ENCODE results near the gene AP3S2. TPM values are rescaled to one million over a fixed set of nuclear protein-coding genes. Genes with fewer than 3 reads are reported as not detected.

The AP3S2 gene
- total and polyA plus RNA-seq, 2 of the 13 experiments (the other 11 are each of a cell fraction or from before 2014, with no cell fraction given), result 17.6 to 44.4 TPM

- TF ChIP-seq THAP9 (CRISPR knock-in tag; IDR thresholded peaks at IDR 0.05; ENCODE audit: borderline replicate concordance), result no peak
- no peak for TF ChIP-seq ZBTB2 (CRISPR knock-in tag; IDR thresholded peaks at IDR 0.05; ENCODE audit: low read depth)
- TF ChIP-seq SRSF4 (IDR thresholded peaks at IDR 0.05; ENCODE audit: low read depth, low read length, poor library complexity, severe bottlenecking), result no peak
- TF ChIP-seq FLYWCH1 (CRISPR knock-in tag; IDR thresholded peaks at IDR 0.05), result no peak
- no peak for TF ChIP-seq SETDB1 (CRISPR knock-in tag; IDR thresholded peaks at IDR 0.05; ENCODE audit: borderline replicate concordance)
- no peak for TF ChIP-seq ZBED4 (CRISPR knock-in tag; IDR thresholded peaks at IDR 0.05; ENCODE audit: borderline replicate concordance)
- no peak for TF ChIP-seq NFKBIZ (CRISPR knock-in tag; IDR thresholded peaks at IDR 0.05)
- no peak for TF ChIP-seq POGZ (CRISPR knock-in tag; IDR thresholded peaks at IDR 0.05)
- TF ChIP-seq CREB1 (IDR thresholded peaks at IDR 0.05), result no peak
- TF ChIP-seq CREB1 (CRISPR knock-in tag; IDR thresholded peaks at IDR 0.05), result peak; percentile 46; the same call in 1 of the 2 replicates
- no peak for TF ChIP-seq SMAD1 (CRISPR knock-in tag; IDR thresholded peaks at IDR 0.05; ENCODE audit: borderline replicate concordance, low read depth)
- no peak for TF ChIP-seq ZNF879 (CRISPR knock-in tag; IDR thresholded peaks at IDR 0.05)
- peak; percentile 35; the same call in 1 of the 2 replicates for TF ChIP-seq FOXA3 (CRISPR knock-in tag; IDR thresholded peaks at IDR 0.05)
- no peak for TF ChIP-seq ZNF839 (CRISPR knock-in tag; IDR thresholded peaks at IDR 0.05; ENCODE audit: borderline replicate concordance)
- no peak for TF ChIP-seq ZNF558 (CRISPR knock-in tag; IDR thresholded peaks at IDR 0.05; ENCODE audit: borderline replicate concordance)
- TF ChIP-seq ZNF75D (CRISPR knock-in tag; IDR thresholded peaks at IDR 0.05; ENCODE audit: borderline replicate concordance), result no peak
- no peak for TF ChIP-seq ZNF552 (CRISPR knock-in tag; IDR thresholded peaks at IDR 0.05; ENCODE audit: borderline replicate concordance)
- TF ChIP-seq, protein P1, sequence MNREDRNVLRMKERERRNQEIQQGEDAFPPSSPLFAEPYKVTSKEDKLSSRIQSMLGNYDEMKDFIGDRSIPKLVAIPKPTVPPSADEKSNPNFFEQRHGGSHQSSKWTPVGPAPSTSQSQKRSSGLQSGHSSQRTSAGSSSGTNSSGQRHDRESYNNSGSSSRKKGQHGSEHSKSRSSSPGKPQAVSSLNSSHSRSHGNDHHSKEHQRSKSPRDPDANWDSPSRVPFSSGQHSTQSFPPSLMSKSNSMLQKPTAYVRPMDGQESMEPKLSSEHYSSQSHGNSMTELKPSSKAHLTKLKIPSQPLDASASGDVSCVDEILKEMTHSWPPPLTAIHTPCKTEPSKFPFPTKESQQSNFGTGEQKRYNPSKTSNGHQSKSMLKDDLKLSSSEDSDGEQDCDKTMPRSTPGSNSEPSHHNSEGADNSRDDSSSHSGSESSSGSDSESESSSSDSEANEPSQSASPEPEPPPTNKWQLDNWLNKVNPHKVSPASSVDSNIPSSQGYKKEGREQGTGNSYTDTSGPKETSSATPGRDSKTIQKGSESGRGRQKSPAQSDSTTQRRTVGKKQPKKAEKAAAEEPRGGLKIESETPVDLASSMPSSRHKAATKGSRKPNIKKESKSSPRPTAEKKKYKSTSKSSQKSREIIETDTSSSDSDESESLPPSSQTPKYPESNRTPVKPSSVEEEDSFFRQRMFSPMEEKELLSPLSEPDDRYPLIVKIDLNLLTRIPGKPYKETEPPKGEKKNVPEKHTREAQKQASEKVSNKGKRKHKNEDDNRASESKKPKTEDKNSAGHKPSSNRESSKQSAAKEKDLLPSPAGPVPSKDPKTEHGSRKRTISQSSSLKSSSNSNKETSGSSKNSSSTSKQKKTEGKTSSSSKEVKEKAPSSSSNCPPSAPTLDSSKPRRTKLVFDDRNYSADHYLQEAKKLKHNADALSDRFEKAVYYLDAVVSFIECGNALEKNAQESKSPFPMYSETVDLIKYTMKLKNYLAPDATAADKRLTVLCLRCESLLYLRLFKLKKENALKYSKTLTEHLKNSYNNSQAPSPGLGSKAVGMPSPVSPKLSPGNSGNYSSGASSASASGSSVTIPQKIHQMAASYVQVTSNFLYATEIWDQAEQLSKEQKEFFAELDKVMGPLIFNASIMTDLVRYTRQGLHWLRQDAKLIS (CRISPR knock-in tag; IDR thresholded peaks at IDR 0.05), result no peak
- TF ChIP-seq GATA4 (IDR thresholded peaks at IDR 0.05; ENCODE audit: borderline replicate concordance, low read depth), result no peak
These were observed 36.1 kb downstream of the AP3S2 start (continued) for GRCh38 chr15:89857673-89858072.

Data from HepG2 (cell line).